SU-DHL-6 (cell line): ENCODE data around the gene ANTXRL.
"Not testable (repeated sequence)": the region's sequence is repeated elsewhere in the genome, so short reads cannot be mapped to it uniquely, and the experiment has no call there.

Experiments
- H2AFZ ChIP-seq: fragments of 200-600 bp; sonication (generic); 2 replicates; pipeline ENCODE4 v1.6.1; 2014; ENCODE audit warnings: low read depth, mild to moderate bottlenecking, moderate library complexity, mixed read lengths, antibody characterized with exemption, low read length; ENCODE audit not compliant: severe bottlenecking
- H3F3A ChIP-seq: fragments of 200-600 bp; shearing (Covaris generic); 2 replicates; pipeline ENCODE4 v1.6.0; 2016; ENCODE audit warnings: antibody characterized with exemption, mild to moderate bottlenecking; ENCODE audit not compliant: insufficient read depth
- H3K27ac ChIP-seq: fragments of 200-600 bp; sonication (generic); 2 replicates; pipeline ENCODE4 v1.5.1; 2016; ENCODE audit warnings: low read depth, mild to moderate bottlenecking, low read length, moderate library complexity, mixed read lengths
- H3K27me3 ChIP-seq: fragments of 200-600 bp; sonication (generic), shearing (Covaris generic); 2 replicates; pipeline ENCODE4 v1.6.0; 2014; ENCODE audit warnings: mild to moderate bottlenecking, low read length
- H3K36me3 ChIP-seq: fragments of 200-600 bp; sonication (generic); 2 replicates; pipeline ENCODE4 v1.6.1; 2014; ENCODE audit warnings: mild to moderate bottlenecking, low read length, mixed read lengths
- H3K4me2 ChIP-seq: fragments of 300-600, 200-600 bp; shearing (Covaris generic), sonication (generic); 2 replicates; pipeline ENCODE4 v1.6.0; 2014; ENCODE audit warnings: low read length, low read depth, mild to moderate bottlenecking; ENCODE audit not compliant: poor library complexity, severe bottlenecking
- H3K4me3 ChIP-seq: fragments of 200-600 bp; sonication (generic); 2 replicates; pipeline ENCODE4 v1.5.1; 2014; ENCODE audit warnings: antibody characterized with exemption, low read length, mild to moderate bottlenecking, mixed read lengths; ENCODE audit not compliant: insufficient read depth, poor library complexity, severe bottlenecking
- H3K79me2 ChIP-seq: fragments of 200-600 bp; sonication (generic); 2 replicates; pipeline ENCODE4 v1.6.1; 2014; ENCODE audit warnings: mild to moderate bottlenecking, low read length, moderate library complexity; ENCODE audit not compliant: insufficient read depth
- H3K9ac ChIP-seq: fragments of 200-600 bp; sonication (generic); 2 replicates; pipeline ENCODE4 v1.7.0; 2014; ENCODE audit warnings: mild to moderate bottlenecking, low read length
- H3K9me2 ChIP-seq: fragments of 200-600 bp; sonication (generic); replicated peaks from 2 replicates; pipeline ENCODE4 v1.6.1; 2014; ENCODE audit warnings: low read length; ENCODE audit not compliant: insufficient read depth
- H3K9me3 ChIP-seq: fragments of 200-600 bp; sonication (generic); 2 replicates; pipeline ENCODE4 v1.6.1; 2014; ENCODE audit warnings: low read length, mixed read lengths; ENCODE audit not compliant: insufficient read depth
- H4K20me1 ChIP-seq: fragments of 200-600 bp; sonication (generic); 2 replicates; pipeline ENCODE4 v1.6.1; 2014; ENCODE audit warnings: low read depth, mild to moderate bottlenecking, antibody characterized with exemption, low read length, moderate library complexity, mixed read lengths
- CTCF ChIP-seq: fragments of 200-600 bp; sonication (generic); IDR thresholded peaks from one replicate; pipeline ENCODE4 v1.5.1; 2017; ENCODE audit warnings: antibody characterized with exemption, mild to moderate bottlenecking, low read length, moderate library complexity; ENCODE audit not compliant: insufficient read depth, poor library complexity, severe bottlenecking
- EZH2phosphoT487 ChIP-seq: fragments of 200-600 bp; sonication (generic), shearing (Covaris generic); conservative IDR thresholded peaks from 2 replicates; pipeline ENCODE4 v1.6.1; 2018; ENCODE audit warnings: mild to moderate bottlenecking, antibody characterized with exemption, low read length, moderate library complexity, mixed read lengths

The ANTXRL gene

DNA sequence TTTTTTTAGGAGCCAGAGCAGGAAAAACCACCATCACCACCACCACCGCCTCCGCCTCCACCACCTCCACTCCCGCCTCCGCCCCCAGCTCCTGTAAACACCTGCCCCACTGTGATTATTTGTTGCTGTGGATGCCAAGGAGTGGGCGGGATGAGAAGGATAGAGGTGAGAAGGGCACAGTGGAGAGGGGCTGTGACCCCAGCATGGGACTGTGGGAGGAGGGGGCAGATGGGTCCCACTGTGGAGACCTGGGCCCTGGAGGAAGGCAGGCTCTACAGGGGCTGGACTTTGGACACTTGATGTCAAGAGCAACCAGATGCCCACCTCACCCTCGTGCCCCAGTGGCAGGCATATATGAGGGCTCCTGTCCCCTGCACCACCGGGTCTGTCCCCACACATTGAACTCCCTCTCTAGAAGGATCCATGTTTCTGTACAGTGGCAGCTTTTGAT is 24.7 kb downstream of the ANTXRL start:
- Histone ChIP-seq H3K9me2 (no peaks in the 10 kb centered on the region), H3K36me3 (no peaks in the 10 kb centered on the region), H3K27me3 (no peaks in the 10 kb centered on the region), H2AFZ (no peak overlapping the region), H4K20me1 (no peaks in the 10 kb centered on the region), H3K79me2 (no peaks in the 10 kb centered on the region), H3K27ac (no peak overlapping the region), H3K4me2 (no peak overlapping the region), H3K4me3 (no peak overlapping the region), H3K9me3 (no peaks in the 10 kb centered on the region), H3F3A (no peaks in the 10 kb centered on the region), H3K9ac (no peak overlapping the region)
- TF ChIP-seq CTCF, result no peak
- TF ChIP-seq EZH2phosphoT487, result no peak

DNA sequence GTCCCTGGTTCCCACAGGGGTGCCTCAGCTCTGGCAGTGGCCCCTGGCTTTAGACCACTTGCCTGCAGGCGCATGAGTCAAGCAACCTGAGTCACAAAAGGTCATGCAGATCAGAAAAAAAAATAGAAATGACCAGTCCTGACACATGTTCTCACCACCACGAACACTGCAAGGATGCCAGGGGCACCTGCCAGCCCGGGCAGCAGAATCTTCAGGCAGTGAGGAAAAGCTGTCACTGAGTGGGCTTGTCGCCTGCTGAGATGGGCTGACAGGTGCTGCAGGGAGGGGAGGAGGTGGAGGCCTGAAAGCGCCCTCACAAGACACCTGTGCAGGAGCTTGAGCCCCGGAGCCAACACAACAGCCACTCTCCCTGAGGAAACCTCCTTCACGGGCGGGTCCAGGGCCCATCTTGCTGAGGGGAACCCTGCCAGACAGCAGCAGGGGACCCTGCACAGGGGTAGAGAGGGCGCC is 25.2 kb downstream of the ANTXRL start:
- not testable (repeated sequence) for H4K20me1 ChIP-seq, H3K9me3 ChIP-seq, H3F3A ChIP-seq, H2AFZ ChIP-seq, H3K36me3 ChIP-seq, H3K27me3 ChIP-seq, H3K9me2 ChIP-seq, H3K27ac ChIP-seq, H3K4me3 ChIP-seq, H3K9ac ChIP-seq, H3K79me2 ChIP-seq, H3K4me2 ChIP-seq

DNA sequence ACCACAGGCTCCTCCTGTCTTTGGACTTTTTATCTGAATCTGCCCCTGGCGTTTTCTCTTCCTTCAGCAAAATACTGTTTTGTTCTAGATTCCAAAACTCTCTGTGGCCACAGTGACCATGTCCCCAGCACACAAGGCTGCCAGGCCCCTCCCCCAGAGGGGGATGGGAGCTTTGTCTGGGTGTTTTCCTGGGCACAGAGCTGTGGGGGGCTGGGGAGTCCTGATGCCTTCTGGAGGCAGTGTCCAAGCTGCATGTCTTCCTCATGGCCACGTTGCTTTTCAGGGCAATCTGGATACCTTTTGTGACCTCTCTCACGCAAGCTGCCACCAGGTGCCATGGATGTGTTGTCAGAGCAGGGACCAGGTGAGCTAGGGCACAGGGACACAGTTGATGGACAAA is 26.2 kb downstream of the ANTXRL start:
- Histone ChIP-seq H4K20me1 (no peaks in the 10 kb centered on the region), H3K79me2 (no peaks in the 10 kb centered on the region), H3K9me2 (no peaks in the 10 kb centered on the region), H3K9me3 (no peaks in the 10 kb centered on the region), H3K27me3 (no peaks in the 10 kb centered on the region), H3K4me3 (no peak overlapping the region), H3K36me3 (no peaks in the 10 kb centered on the region), H3K4me2 (no peak overlapping the region), H3K27ac (no peak overlapping the region), H3F3A (no peaks in the 10 kb centered on the region), H3K9ac (no peak overlapping the region), H2AFZ (no peak overlapping the region)
- TF ChIP-seq CTCF (no peak), EZH2phosphoT487 (no peak)

- H3F3A ChIP-seq, result no peaks in the 10 kb centered on the region
- H4K20me1 ChIP-seq, result no peaks in the 10 kb centered on the region
- no peak overlapping the region for H3K9ac ChIP-seq
- H3K27me3 ChIP-seq, result no peaks in the 10 kb centered on the region
- H3K27ac ChIP-seq, result no peak overlapping the region
- H3K79me2 ChIP-seq, result no peaks in the 10 kb centered on the region
- TF ChIP-seq EZH2phosphoT487, result no peak
- no peak for TF ChIP-seq CTCF
- no peak overlapping the region for H2AFZ ChIP-seq
- H3K4me2 ChIP-seq, result no peak overlapping the region
- H3K9me3 ChIP-seq, result no peaks in the 10 kb centered on the region
- H3K36me3 ChIP-seq, result no peaks in the 10 kb centered on the region
- H3K9me2 ChIP-seq, result no peaks in the 10 kb centered on the region
- H3K4me3 ChIP-seq, result no peak overlapping the region
Observed at GRCh38 chr10:46314071-46314470, 27.3 kb downstream of the ANTXRL start.

DNA sequence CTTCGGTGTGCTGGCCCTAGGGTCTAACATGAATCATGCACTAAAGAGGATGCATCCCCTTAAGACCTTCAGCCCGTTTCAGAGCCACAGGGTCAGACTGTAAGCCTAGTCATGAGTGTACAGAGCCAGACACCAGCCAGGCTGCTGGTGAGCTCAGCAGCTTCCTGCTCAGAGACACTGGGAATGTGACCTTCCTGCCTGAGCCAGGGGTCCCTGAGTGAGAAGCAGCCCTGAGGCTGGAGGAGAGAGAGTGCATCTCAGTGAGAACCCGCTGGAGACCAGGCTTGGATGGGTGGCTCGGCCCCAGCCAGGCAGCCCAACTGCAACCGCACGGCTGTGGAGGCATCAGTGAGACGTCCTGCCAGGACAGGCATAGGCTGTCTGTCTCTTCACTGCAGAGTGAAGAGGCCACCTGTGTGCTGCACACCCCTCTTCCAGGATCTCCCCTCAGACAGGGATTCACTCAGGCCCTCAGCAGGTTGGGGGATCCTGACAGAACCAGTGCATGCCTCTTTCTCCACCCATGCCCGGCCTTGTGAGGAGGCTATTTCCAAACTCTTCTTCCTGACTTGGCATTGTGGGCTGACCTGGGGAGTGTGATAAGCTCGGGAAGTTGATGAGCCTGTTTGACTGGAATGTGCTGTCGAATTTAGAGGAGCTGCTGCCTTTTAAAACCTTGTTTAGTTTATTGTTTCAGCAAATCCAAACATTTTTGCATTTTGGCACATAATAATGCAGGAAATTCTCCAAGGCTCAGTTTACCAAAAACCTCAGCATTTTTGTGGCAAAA is 28.5 kb downstream of the ANTXRL start:
- not testable (repeated sequence) for H3K36me3 ChIP-seq, H3K4me2 ChIP-seq, H3F3A ChIP-seq, H4K20me1 ChIP-seq, H3K9me2 ChIP-seq, H3K27me3 ChIP-seq, H2AFZ ChIP-seq, H3K9ac ChIP-seq, H3K9me3 ChIP-seq, H3K27ac ChIP-seq, H3K79me2 ChIP-seq, H3K4me3 ChIP-seq
